Measurements from ENCODE around the gene IVL.

Gene IVL

GRCh38 chr1:152953761-152954160 lies 45.4 kb downstream of the IVL start:
- DNase-seq: no peak

- DNase-seq: no peak
Observed at GRCh38 chr1:152954436-152954835, 46.1 kb downstream of the IVL start.

- no peak for DNase-seq
Observed at GRCh38 chr1:152957561-152957960, 49.2 kb downstream of the IVL start.

- no peak for DNase-seq
Observed at GRCh38 chr1:152959273-152959672, 50.9 kb downstream of the IVL start.

GRCh38 chr1:152959801-152960451 lies 51.6 kb downstream of the IVL start:
- DNase-seq: no peak

GRCh38 chr1:152960452-152961044 lies 52.2 kb downstream of the IVL start:
- DNase-seq: no peak

All from stimulated activated naive CD4-positive, alpha-beta T cell treated with Interleukin-2 at 50 U/mL for 16 hours (primary cell).